Fibroblast of villous mesenchyme (primary cell): ENCODE results near the gene DHX35. TPM values are rescaled to one million over a fixed set of nuclear protein-coding genes. Genes with fewer than 3 reads are reported as not detected.

ENCODE experiments used
- DNase-seq: peaks from one replicate; pipeline ENCODE4 v3.0.0-alpha.2; 2010; ENCODE audit warnings: low read depth
- H3K4me3 ChIP-seq: 2 replicates; pipeline ENCODE4 v1.5.1; 2011; ENCODE audit warnings: low read depth, mild to moderate bottlenecking, low read length
- CTCF ChIP-seq: IDR thresholded peaks from 2 replicates; pipeline ENCODE4 v1.5.1; 2012; ENCODE audit warnings: low read depth, mild to moderate bottlenecking, low read length; ENCODE audit not compliant: insufficient read depth
- total RNA-seq: library from RNA; depleted of rRNA; stranded (reverse); fragments of >200 nt; gene quantifications from 2 replicates; pipeline ENCODE4 v1.2.3, GENCODE V29; 2012

The DHX35 gene
- total RNA-seq, 1 donor, result 12.5 TPM

- no peak for TF ChIP-seq CTCF
- H3K4me3 ChIP-seq, result no peak overlapping the region
- DNase-seq, result no peak
Measured at GRCh38 chr20:38939686-38940085, 22.5 kb upstream of the DHX35 start.

- H3K4me3 ChIP-seq, result no peak overlapping the region
- TF ChIP-seq CTCF, result no peak
- no peak for DNase-seq
Measured at GRCh38 chr20:38940644-38941043, 21.5 kb upstream of the DHX35 start.

GRCh38 chr20:38941726-38942389 lies 20.3 kb upstream of the DHX35 start:
- H3K4me3 ChIP-seq, result no peak overlapping the region
- no peak for TF ChIP-seq CTCF
- no peak for DNase-seq

- no peak for DNase-seq
- H3K4me3 ChIP-seq, result no peak overlapping the region
- TF ChIP-seq CTCF, result no peak
Measured at GRCh38 chr20:38945012-38945411, 17.1 kb upstream of the DHX35 start.

- no peak for TF ChIP-seq CTCF
- no peak for DNase-seq
- H3K4me3 ChIP-seq, result no peak overlapping the region
Measured at GRCh38 chr20:38946836-38947235, 15.3 kb upstream of the DHX35 start.

- no peak overlapping the region for H3K4me3 ChIP-seq
- no peak for TF ChIP-seq CTCF
- DNase-seq, result no peak
Measured at GRCh38 chr20:38947931-38948362, 14.2 kb upstream of the DHX35 start.

- no peak for TF ChIP-seq CTCF
- DNase-seq, result no peak
- no peak overlapping the region for H3K4me3 ChIP-seq
Measured at GRCh38 chr20:38950254-38950653, 11.9 kb upstream of the DHX35 start.
